HepG2 (cell line): Measurements from ENCODE around the gene RPL41. TPM values are rescaled to one million over a fixed set of nuclear protein-coding genes. Genes with fewer than 3 reads are reported as not detected.
A peak's percentile ranks its signal among the peaks of the same experiment; 100 is the strongest.

Source experiments
- EED ChIP-seq: sonication (generic); formaldehyde crosslinking; IDR thresholded peaks from 2 replicates; pipeline ENCODE4 v1.5.0; 2020; ENCODE audit warnings: mild to moderate bottlenecking, missing genetic modification reagents
- HIVEP1 ChIP-seq: sonication (generic); formaldehyde crosslinking; IDR thresholded peaks from 2 replicates; pipeline ENCODE4 v1.4.0; 2020; ENCODE audit warnings: mild to moderate bottlenecking, missing genetic modification reagents
- MEIS1 ChIP-seq: sonication (generic); formaldehyde crosslinking; IDR thresholded peaks from 2 replicates; pipeline ENCODE4 v1.9.0; 2021; ENCODE audit warnings: mild to moderate bottlenecking, missing genetic modification reagents, moderate library complexity, borderline replicate concordance
- TBX3 ChIP-seq: fragments of 450-650 bp; IDR thresholded peaks from 2 replicates; pipeline ENCODE4 v1.6.1; 2017; ENCODE audit warnings: antibody characterized with exemption, mild to moderate bottlenecking, inconsistent platforms, borderline replicate concordance
- TRIM24 ChIP-seq: sonication (generic); formaldehyde crosslinking; IDR thresholded peaks from 2 replicates; pipeline ENCODE4 v1.8.0; 2022; ENCODE audit warnings: mild to moderate bottlenecking, missing genetic modification reagents
- ZIK1 ChIP-seq: sonication (generic); formaldehyde crosslinking; IDR thresholded peaks from 2 replicates; pipeline ENCODE4 v1.5.0; 2020; ENCODE audit warnings: mild to moderate bottlenecking, low read depth, missing genetic modification reagents, borderline replicate concordance
- ZNF564 ChIP-seq: sonication (generic); formaldehyde crosslinking; IDR thresholded peaks from 2 replicates; pipeline ENCODE4 v1.8.1; 2023; ENCODE audit warnings: mild to moderate bottlenecking, missing genetic modification reagents
- ZNF768 ChIP-seq: sonication (generic); formaldehyde crosslinking; IDR thresholded peaks from 2 replicates; pipeline ENCODE4 v1.4.0; 2020; ENCODE audit warnings: missing genetic modification reagents
- ZNF770 ChIP-seq: sonication (generic); formaldehyde crosslinking; IDR thresholded peaks from 2 replicates; pipeline ENCODE4 v1.5.0; 2020; ENCODE audit warnings: mild to moderate bottlenecking, missing genetic modification reagents
- polyA plus RNA-seq, 8 experiments: library from polyadenylated mRNA; depleted of rRNA in 3 of 8; stranded (reverse) in 7 of 8; unstranded in 1 of 8; fragments of >200 nt; fragmentation: Illumina TruSeq in 4 of 8; extraction: Trizol in 4 of 8; gene quantifications; 2 replicates each; pipeline versions ENCODE4 v1.2.1 to v1.2.3, GENCODE V29; 2011 to 2016; ENCODE audit warnings: low read depth in 4 of 8, missing spikeins in 1 of 8, mixed read lengths in 1 of 8; ENCODE audit not compliant: insufficient read depth in 1 of 8
- total RNA-seq, 5 experiments: library from RNA; depleted of rRNA; stranded (reverse); fragments of >200 nt; fragmentation: Illumina TruSeq; extraction: Trizol; gene quantifications; 2 replicates each; pipeline ENCODE4 v1.2.3, GENCODE V29; 2016; ENCODE audit warnings: low read depth in 1 of 5
- TF ChIP-seq, protein P1 (sequence below): sonication (generic); formaldehyde crosslinking; IDR thresholded peaks from 2 replicates; pipeline ENCODE4 v1.5.0; 2020; ENCODE audit warnings: mild to moderate bottlenecking, missing genetic modification reagents, borderline replicate concordance

The RPL41 gene
- total and polyA plus RNA-seq, 2 of the 13 experiments (the other 11 are each of a cell fraction or from before 2014, with no cell fraction given), result 4,012 to 7,670 TPM

- TF ChIP-seq, protein P1, sequence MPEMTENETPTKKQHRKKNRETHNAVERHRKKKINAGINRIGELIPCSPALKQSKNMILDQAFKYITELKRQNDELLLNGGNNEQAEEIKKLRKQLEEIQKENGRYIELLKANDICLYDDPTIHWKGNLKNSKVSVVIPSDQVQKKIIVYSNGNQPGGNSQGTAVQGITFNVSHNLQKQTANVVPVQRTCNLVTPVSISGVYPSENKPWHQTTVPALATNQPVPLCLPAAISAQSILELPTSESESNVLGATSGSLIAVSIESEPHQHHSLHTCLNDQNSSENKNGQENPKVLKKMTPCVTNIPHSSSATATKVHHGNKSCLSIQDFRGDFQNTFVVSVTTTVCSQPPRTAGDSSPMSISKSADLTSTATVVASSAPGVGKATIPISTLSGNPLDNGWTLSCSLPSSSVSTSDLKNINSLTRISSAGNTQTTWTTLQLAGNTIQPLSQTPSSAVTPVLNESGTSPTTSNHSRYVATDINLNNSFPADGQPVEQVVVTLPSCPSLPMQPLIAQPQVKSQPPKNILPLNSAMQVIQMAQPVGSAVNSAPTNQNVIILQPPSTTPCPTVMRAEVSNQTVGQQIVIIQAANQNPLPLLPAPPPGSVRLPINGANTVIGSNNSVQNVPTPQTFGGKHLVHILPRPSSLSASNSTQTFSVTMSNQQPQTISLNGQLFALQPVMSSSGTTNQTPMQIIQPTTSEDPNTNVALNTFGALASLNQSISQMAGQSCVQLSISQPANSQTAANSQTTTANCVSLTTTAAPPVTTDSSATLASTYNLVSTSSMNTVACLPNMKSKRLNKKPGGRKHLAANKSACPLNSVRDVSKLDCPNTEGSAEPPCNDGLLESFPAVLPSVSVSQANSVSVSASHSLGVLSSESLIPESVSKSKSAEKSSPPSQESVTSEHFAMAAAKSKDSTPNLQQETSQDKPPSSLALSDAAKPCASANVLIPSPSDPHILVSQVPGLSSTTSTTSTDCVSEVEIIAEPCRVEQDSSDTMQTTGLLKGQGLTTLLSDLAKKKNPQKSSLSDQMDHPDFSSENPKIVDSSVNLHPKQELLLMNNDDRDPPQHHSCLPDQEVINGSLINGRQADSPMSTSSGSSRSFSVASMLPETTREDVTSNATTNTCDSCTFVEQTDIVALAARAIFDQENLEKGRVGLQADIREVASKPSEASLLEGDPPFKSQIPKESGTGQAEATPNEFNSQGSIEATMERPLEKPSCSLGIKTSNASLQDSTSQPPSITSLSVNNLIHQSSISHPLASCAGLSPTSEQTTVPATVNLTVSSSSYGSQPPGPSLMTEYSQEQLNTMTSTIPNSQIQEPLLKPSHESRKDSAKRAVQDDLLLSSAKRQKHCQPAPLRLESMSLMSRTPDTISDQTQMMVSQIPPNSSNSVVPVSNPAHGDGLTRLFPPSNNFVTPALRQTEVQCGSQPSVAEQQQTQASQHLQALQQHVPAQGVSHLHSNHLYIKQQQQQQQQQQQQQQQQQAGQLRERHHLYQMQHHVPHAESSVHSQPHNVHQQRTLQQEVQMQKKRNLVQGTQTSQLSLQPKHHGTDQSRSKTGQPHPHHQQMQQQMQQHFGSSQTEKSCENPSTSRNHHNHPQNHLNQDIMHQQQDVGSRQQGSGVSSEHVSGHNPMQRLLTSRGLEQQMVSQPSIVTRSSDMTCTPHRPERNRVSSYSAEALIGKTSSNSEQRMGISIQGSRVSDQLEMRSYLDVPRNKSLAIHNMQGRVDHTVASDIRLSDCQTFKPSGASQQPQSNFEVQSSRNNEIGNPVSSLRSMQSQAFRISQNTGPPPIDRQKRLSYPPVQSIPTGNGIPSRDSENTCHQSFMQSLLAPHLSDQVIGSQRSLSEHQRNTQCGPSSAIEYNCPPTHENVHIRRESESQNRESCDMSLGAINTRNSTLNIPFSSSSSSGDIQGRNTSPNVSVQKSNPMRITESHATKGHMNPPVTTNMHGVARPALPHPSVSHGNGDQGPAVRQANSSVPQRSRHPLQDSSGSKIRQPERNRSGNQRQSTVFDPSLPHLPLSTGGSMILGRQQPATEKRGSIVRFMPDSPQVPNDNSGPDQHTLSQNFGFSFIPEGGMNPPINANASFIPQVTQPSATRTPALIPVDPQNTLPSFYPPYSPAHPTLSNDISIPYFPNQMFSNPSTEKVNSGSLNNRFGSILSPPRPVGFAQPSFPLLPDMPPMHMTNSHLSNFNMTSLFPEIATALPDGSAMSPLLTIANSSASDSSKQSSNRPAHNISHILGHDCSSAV (CRISPR knock-in tag), result no peak
- TF ChIP-seq MEIS1 (CRISPR knock-in tag), result no peak
- no peak; the same call in 1 of the 2 replicates for TF ChIP-seq ZNF564 (CRISPR knock-in tag)
- TF ChIP-seq ZNF768, result 0 out of 2 replicates have a peak, but pooled peaks have one; percentile 17
- no peak for TF ChIP-seq TBX3
- no peak for TF ChIP-seq TRIM24 (CRISPR knock-in tag)
- TF ChIP-seq HIVEP1, result no peak
- 0 out of 2 replicates have a peak, but pooled peaks have one; percentile 33 for TF ChIP-seq ZIK1 (CRISPR knock-in tag)
- TF ChIP-seq EED, result no peak
- TF ChIP-seq ZNF770 (CRISPR knock-in tag), result no peak
These were observed 35.3 kb downstream of the RPL41 start (continued) for GRCh38 chr12:56151672-56152131.
